GM19099 (cell line): ENCODE data around the gene MRPL49.
A peak's percentile ranks its signal among the peaks of the same experiment; 100 is the strongest.

Source experiments
- POLR2A ChIP-seq: IDR thresholded peaks from 3 replicates; pipeline ENCODE4 v1.6.1; 2011; ENCODE audit warnings: low read depth; ENCODE audit not compliant: insufficient read length; ENCODE audit errors: extremely low read depth

The MRPL49 gene

DNA sequence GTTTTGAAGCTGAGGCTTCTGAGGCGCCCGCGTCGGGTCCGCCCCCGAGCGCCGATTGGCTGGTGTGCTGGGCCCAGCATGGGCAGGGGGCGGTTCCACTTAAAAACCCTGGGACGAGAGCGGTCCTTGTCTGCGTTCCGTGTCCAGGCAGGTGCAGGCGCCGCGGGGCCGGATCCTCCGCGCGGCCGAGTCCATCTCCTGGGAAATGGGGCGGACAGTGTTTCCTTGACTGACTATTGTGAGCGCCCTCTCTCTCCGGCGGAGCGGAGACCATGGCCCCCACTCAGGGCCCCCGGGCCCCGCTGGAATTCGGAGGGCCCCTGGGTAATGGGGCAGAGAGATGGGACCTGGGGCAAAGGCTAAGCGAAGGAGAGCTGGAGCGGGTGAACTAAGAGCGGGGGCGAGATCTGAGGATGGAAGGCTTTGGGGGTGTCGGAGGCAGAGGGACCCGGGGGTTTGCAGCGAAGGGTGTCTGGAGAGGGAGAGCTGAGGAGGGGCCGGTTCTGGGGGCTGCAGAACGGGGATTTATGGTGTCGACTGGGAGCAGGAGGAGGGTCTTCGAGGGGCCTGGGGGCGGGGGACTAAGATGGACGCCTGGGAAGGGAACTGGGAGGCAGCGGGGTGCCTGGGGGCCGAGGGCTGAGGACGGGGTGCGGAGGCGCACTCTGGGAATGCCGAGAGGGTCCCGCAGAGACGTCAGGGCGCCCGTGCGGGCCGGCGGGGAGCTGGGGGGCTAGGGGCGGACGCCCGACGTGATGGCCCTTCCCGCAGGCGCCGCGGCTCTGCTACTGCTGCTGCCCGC lies 10.2 kb upstream of the MRPL49 start, which contains the start of gene TM7SF2:
TM7SF2 (plus strand) TSS at position 129 of the 802 bp plus-strand sequence; CDS start at position 273, 144 bp downstream.
- TF ChIP-seq POLR2A, result peak; percentile 95

- peak; percentile 48 for TF ChIP-seq POLR2A
Measured at GRCh38 chr11:65112546-65113360, 9.4 kb upstream of the MRPL49 start.

- TF ChIP-seq POLR2A, result no peak
Measured at GRCh38 chr11:65113361-65113756, 8.8 kb upstream of the MRPL49 start.

GRCh38 chr11:65113839-65114238 lies 8.3 kb upstream of the MRPL49 start:
- TF ChIP-seq POLR2A, result no peak

- no peak for TF ChIP-seq POLR2A
Measured at GRCh38 chr11:65114538-65115171, 7.5 kb upstream of the MRPL49 start.

- no peak for TF ChIP-seq POLR2A
Measured at GRCh38 chr11:65115361-65116082, 6.6 kb upstream of the MRPL49 start.

GRCh38 chr11:65116370-65117205 lies 5.5 kb upstream of the MRPL49 start:
- no peak for TF ChIP-seq POLR2A

DNA sequence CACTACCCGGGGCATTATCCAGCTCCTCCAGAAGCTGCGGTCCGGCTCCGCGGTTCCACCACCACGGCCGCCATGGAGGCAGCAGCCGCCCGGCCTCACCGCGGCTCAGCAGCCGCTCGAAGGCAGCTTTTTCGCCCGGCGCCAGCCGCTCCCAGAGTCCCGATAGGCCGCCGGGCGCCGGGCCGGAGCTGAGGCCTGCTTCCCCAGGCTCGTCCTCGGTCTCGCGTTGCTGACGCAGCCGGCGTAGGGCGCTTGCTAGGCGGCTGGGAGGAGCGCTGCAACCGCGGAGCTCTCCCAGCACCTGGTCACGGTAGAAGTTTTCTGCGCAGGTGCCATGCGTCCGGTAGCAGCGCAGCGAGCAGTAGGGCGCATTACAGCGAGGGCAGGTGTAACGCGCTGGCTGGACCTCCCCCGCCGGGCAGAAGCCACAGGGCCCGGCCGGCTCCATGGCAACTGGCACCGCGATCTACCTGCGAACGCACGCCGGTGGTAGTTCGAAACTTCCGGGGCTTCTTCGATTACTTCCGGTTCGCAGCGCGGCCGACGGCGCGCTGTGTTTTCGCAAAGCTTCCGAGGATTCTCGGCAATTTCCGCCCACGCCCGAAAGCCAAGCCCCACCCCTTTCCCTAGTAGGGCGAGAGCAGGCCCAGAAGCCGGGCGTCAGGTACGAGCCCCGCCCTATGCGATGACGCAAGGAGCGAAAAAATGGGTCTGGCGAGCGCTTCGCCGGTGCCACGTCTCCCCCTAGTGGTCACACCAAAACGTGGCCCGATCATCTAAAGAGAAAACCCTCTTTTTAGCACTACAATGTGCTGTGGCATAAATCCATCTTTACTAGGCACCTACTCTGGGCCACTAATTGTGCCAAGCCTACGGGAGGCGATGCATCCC lies 4.7 kb upstream of the MRPL49 start, which contains the start of gene ZNHIT2:
ZNHIT2 (minus strand) TSS at position 496 of the 891 bp plus-strand sequence; CDS start at position 448, 48 bp downstream.
- peak; percentile 76 for TF ChIP-seq POLR2A

GRCh38 chr11:65118097-65118837 lies 3.9 kb upstream of the MRPL49 start:
- TF ChIP-seq POLR2A, result no peak

DNA sequence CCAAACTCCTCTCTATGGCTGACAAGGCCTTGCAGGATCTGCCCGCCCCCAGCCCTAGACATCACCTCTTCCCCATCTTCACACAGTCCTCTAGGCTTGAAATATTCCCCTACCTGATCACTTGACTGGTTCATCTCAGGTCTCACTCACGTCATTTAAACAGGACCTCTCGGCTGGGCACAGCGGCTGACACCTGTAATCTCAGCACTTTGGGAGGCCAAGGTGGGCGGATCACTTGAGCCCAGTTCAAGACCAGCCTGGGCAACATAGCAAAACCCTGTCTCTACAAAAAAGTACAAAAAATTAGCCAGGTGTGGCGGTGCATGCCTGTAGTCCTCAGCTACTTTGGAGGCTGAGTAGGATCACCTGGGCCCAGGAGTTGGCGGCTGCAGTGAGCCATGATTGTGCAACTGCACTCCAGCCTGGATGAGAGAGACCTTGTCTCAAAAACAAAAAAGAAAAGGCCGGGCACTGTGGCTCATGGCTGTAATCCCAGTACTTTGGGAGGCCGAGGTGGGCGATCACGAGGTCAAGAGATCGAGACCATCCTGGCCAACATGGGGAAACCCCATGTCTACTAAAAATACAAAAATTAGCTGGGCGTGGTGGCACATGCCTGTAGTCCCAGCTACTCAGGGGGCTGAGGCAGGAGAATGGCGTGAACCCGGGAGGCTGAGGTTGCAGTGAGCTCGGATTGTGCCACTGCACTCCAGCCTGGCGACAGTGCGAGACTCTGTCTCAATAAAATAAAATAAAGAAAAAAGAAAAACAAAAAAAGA lies 3.0 kb upstream of the MRPL49 start:
- TF ChIP-seq POLR2A, result peak; percentile 20

GRCh38 chr11:65119670-65119995 lies 2.5 kb upstream of the MRPL49 start:
- no peak for TF ChIP-seq POLR2A
